ENCODE measurements around the gene ACOXL. TPM values are rescaled to one million over a fixed set of nuclear protein-coding genes. Genes with fewer than 3 reads are reported as not detected.

The ACOXL gene
- total and polyA plus RNA-seq, 2 of the 8 experiments (the other 6 are each of a cell fraction or from before 2014, with no cell fraction given): 11.4 to 20.6 TPM

GRCh38 chr2:111030260-111030891 lies 298.0 kb downstream of the ACOXL start (continued):
- TF ChIP-seq BRCA1 (IDR thresholded peaks at IDR 0.05; ENCODE audit: low read depth, low read length) (no peak), GABPA (IDR thresholded peaks at IDR 0.05; ENCODE audit: borderline replicate concordance, insufficient read depth, low read length) (no peak), EP300 (IDR thresholded peaks at IDR 0.05; ENCODE audit: borderline replicate concordance in 1 of 2, low read depth in 2 of 2, low read length in 2 of 2) (no peak), RFX5 (IDR thresholded peaks at IDR 0.05; ENCODE audit: borderline replicate concordance, low read depth, low read length) (no peak), YY1 (IDR thresholded peaks at IDR 0.05; ENCODE audit: low read depth, low read length) (no peak), CBX8 (IDR thresholded peaks at IDR 0.05; ENCODE audit: borderline replicate concordance, low read depth, low read length) (no peak)
